GM12874 (cell line): ENCODE measurements around the gene SPECC1.

Experiments
- CTCF ChIP-seq: IDR thresholded peaks from 2 replicates; pipeline ENCODE4 v1.5.1; 2011; ENCODE audit warnings: low read depth, mild to moderate bottlenecking, control low read depth, low read length, moderate library complexity; ENCODE audit not compliant: insufficient read depth

Gene SPECC1

GRCh38 chr17:20302246-20302917 is 293.2 kb downstream of the SPECC1 start:
- no peak for TF ChIP-seq CTCF

- no peak for TF ChIP-seq CTCF
These were observed 295.8 kb downstream of the SPECC1 start for GRCh38 chr17:20304961-20305360.

GRCh38 chr17:20306924-20307323 is 297.8 kb downstream of the SPECC1 start:
- TF ChIP-seq CTCF: no peak

GRCh38 chr17:20307326-20307910 is 298.3 kb downstream of the SPECC1 start:
- no peak for TF ChIP-seq CTCF

- no peak for TF ChIP-seq CTCF
These were observed 301.3 kb downstream of the SPECC1 start for GRCh38 chr17:20310481-20310880.

- no peak for TF ChIP-seq CTCF
These were observed 304.1 kb downstream of the SPECC1 start for GRCh38 chr17:20313306-20313705.

GRCh38 chr17:20313891-20314290 is 304.7 kb downstream of the SPECC1 start:
- no peak for TF ChIP-seq CTCF
